Stimulated activated CD4-positive, alpha-beta T cell treated with anti-CD3 and anti-CD28 coated beads, TNF-alpha, amount 100 ng/mL, for 48 hours (primary cell): ENCODE data around the gene DUSP16.
A peak's percentile ranks its signal among the peaks of the same experiment; 100 is the strongest.
"Not testable (repeated sequence)": the region's sequence is repeated elsewhere in the genome, so short reads cannot be mapped to it uniquely, and the experiment has no call there.

ENCODE experiments used
- DNase-seq, 3 donors: peaks; one replicate each; pipeline ENCODE4 v3.0.0-alpha.2; 2020; ENCODE audit warnings: low read depth in 3 of 3

Gene DUSP16, protein sequence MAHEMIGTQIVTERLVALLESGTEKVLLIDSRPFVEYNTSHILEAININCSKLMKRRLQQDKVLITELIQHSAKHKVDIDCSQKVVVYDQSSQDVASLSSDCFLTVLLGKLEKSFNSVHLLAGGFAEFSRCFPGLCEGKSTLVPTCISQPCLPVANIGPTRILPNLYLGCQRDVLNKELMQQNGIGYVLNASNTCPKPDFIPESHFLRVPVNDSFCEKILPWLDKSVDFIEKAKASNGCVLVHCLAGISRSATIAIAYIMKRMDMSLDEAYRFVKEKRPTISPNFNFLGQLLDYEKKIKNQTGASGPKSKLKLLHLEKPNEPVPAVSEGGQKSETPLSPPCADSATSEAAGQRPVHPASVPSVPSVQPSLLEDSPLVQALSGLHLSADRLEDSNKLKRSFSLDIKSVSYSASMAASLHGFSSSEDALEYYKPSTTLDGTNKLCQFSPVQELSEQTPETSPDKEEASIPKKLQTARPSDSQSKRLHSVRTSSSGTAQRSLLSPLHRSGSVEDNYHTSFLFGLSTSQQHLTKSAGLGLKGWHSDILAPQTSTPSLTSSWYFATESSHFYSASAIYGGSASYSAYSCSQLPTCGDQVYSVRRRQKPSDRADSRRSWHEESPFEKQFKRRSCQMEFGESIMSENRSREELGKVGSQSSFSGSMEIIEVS

DNA sequence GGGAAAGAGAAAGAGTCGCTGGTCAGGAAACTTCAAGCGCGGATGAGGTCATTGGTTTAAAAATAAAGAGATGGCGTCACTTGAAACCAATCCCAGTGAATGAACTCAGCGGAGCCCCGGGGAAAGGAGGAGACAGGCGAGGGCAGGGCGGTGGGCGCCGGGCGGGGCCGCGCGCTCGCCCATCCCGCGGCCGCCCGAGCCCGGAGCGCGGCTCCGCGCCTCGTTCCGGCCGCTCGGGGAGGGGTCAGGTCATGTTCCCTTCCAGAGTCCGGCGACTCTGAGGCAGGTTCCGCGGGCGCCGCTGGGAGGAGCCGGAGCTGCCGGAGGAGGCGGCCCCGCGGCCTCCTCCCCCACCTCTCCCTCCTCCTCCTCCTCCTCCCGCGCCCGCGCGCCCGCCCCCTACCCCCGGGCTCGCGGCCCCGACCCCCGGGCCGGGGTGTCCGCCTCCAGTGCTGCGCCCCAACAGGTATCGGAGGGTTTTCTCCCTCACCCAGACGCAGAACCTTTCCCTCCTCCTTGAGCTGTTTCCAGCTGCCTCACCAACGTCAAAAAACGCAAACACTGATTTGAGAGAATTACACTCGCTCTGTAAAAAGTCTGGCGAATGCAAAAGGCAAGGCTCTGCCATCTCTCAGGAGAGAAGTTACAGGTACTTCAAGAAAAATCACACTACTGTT is at the start of gene DUSP16:
Gene DUSP16, minus strand, starts transcription at position 279 of the 677 bp plus-strand sequence. CDS start 41,765 bp downstream, outside the sequence.
- DNase-seq = peak in 2 of 3 donors; percentile 51 to 60

DNA sequence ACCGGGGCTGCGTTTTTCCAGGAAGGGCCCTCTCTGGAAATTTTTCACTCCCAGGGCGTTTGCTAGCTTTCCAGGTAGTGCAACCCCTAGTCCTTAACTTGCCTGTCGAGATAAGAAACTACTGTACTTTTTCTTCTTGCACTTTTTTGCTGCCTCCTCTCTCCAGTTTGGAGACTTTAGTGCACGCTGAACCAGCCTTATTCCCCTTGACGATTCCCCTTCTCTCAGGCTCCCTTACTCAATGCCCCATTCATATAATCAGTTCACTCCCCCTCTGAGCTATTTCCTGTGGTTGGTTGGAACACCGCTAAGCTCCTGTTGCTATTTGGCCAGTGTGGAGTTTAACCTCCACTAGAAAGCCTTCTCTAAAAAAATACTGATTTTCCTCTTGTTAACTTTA is 49.7 kb upstream of the DUSP16 start:
- DNase-seq = no peak

DNA sequence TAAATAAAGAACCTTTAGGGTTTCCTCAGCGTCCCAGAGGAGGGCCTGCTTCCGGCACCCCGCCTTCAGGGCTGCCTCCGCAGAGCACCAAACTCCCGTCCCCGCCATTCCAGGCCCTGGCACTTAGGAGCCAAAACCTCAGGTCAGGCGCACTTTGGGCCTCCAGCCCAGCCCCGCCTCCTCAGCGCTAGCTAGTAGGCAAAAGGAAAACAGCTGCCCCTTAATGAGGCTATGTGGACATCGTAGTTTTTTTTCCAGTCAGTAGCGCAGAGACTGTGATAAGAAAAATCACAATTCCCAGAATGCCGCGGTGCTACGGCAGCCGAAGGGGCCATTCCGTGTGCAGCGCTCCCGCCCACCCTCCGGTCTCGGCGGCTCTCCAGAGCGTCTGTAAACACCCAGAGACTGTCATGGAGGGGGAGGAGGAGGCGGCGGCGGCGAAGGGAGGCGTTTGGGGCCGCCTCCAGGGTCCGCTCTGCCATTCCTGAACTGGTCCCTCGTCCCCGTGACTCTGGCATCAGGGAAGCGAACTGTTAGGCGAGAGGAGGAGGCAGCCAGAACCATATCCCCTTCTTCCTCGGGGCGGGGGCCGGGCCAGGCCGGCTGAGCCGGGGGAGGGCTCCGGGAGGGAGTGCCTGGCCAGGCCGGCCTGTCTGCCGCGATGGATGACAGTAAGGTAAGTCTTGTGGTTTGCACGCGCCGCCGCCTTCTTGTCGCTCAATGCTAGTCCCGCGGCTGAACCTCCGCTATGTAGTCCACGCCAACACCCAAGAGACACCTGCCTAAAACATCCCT is 49.0 kb upstream of the DUSP16 start, which contains the start of gene CREBL2:
Gene CREBL2, plus strand, starts transcription at position 365 of the 795 bp plus-strand sequence. Its CDS starts 297 bp downstream, at position 662.
- peak; percentile 69 to 80 (median 71) for DNase-seq

DNA sequence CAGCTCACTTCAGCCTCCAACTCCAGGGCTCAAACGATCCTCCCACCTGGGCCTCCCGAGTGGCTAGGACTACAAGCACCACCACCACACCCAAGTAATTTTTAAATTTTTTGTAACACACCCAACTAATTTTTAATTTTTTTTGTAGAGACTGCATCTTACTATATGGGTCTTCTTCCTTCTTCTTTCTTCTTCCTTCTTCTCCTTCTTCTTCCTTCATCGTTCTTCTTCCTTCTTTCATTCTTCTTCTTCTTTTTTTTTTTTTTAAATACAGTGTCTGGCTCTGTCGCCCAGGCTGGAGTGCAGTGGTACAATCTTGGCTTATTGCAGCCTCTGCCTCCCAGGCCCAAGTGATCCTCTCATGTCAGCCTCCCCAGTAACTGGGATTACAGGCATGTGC is 48.0 kb upstream of the DUSP16 start:
- DNase-seq = no peak

DNA sequence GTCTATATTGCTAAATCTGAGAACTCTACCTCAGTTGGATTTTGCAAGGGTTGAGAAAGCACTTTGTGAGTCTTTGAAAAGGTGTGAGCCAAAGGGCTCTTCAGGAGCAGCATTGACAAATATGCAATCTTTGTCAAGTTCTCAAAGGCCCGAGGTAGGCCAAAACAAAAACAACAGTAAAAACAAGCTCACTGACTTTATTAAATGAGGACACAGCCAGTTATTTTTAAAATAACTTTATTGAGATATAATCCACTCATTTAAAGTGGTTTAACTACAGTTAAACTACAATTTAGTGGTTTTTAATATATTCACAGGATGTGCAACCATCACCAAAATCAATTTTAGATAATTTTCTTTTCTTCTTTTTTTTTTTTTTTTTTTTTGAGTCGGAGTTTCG is 47.0 kb upstream of the DUSP16 start:
- no peak for DNase-seq

DNA sequence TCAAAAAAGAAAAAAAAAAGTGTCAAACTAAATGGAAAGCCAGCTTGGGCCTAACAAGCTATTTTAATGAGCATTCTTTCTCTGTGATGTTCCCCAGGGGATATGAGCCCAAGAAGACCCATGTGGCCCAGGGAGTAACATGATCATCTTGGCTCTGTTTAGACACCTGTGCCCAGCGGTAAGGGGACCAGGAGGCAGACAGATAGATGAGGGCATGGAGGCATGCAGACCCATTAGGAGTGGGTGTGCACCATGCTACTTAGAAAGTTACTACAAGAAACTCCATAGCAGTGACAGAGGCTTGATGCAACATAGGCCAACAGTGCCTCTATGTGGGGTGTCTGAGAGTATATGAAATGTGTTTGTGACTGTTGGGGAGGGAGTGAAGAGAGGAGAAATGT is 45.9 kb upstream of the DUSP16 start:
- no peak for DNase-seq

DNA sequence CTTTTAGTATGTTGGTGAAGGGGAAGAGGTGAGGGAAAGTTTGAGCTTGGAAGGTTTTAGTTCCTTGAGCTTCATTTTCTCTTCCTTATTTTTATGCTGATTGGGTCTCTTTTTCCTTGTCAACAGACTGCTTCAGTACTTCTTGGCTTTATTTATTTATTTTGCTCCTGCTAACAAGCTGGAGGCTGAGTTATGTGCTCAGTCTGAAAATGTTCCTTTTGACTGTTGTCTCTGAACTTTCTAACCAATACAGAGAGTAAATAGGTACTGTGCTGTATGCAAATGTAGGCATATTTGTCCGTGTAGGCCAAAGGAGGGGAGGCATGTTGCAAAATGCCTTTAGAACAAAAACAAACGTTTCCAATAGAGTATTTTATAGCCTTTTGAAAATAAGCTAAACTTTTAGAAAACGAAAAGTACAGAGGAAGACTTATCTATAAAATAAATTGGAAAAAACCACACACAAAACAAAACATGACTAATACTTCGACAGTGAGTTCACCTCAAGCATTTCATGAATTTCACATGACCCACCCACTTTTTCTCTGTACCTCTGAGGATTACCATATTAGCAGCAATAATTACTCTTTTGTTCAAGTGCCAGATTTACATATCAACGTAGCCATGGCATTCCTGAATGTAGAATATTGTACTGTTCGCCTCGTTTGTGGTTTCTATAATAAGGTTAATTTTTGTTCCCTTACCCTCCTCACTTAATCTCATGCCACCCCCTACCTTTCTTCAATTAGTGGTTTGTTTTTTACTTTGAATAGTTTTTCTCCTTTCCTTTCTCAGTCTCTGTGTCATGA is 44.3 kb upstream of the DUSP16 start:
- DNase-seq = no peak

DNA sequence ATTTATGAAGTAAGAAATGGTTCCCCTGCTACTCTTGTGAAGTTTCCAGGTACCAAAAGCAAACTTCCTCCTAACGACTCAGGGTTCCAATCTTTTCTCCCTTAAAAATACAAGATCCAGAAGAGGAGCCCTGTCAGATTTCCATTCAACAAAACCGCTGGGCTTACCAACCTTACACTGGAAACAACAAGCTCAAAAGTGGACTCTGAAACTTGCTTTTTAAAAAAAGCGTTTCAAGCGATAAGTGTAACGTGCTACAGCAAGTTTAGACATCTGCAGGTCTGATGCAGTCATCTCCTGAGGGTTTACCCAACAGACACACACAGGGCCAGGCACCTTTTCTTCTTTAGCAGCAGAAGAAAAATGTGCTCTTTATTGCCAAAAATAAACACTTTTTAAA is 42.1 kb upstream of the DUSP16 start:
- DNase-seq = no peak

DNA sequence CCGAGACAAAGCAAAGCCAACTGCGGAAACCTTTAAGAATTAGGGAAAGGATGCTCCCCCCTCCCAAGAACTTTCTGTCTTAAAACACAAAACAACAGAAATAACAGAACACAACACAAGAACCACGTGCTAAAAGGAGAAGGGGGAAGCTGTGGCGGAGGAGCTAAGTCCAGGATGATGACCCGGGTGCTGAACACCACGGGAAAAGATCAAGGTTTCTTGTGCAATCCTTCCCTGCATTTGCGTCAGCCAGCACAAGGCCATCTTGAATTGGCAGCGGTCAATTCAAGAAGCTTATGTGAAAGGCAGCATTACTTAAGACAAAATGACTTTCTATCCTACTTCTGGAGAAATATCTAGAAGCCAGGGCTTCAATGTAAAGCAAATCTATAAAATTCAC is 38.0 kb upstream of the DUSP16 start:
- DNase-seq = no peak

DNA sequence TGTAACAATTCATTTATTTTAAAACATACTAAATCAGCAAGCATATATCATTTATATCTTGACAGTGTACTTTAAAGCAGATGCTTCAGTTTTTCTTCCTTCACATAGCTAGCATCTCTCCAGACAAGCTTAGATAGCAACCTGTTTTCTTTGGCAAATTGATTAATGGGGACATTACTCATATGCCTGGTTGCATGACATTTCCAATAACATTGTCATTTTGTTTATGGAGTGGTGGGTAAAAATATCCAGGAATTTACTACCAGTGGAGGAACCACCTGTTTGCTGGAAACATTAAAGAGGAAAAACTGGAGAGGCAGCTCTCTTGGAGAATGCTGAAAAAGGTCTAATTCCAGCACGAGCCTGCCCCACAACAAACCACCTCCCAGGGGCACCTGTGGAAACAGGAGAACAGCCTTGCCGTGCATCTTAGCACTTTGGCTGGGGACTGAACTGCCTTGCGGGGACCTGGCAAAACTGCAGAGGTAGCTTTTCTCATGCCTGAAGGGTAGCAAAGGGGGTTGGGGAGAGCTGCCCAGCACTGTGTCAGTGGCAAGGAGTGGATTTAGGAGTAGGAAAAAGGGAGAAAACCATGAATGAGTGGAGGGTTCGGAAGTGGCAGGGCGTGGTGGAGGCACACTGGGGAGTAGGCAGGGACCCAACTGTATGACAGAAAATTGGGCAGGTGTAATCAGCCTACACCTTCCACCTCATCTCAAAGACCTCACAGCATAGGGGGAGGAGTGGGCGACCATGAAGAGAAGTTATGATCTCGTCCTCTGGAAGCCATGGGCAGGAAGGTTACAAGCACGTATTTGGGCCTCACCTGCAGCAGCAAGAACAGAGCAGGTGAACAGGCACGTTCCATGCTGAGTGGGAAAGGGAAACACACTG is 37.3 kb upstream of the DUSP16 start:
- no peak for DNase-seq

DNA sequence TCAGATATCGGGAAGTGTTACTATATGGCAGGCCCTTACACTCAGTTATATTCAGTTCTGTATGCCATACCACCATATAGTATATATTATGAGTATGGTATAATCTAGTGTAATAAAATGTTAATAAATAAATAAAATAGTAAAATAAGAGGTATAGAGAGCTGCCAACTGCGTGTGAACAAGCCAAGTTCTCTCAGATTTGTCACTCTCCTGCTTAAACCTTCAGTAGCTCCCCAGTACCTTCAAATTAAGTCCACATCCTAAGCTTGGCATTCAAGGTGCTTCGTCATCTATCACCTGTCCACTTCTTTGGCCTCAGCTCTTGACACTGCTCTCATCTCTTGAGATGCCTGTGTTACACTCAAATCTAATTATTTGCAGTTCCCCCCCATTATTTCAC is 36.2 kb upstream of the DUSP16 start:
- no peak for DNase-seq

DNA sequence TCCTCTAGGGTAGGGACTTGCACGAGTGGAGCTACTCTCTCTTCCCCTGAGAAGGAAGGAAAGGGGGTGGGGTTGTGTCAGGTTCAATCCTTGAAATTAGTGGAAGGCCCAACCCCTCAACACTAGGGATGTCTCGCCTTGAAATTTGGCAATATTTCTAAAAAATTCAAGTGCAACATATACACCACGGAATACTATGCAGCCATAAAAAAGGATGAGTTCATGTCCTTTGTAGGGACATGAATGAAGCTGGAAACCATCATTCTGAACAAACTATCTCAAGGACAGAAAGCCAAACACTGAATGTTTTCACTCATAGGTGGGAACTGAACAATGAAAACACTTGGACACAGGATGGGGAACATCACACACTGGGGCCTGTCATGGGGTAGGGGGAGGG is 33.9 kb upstream of the DUSP16 start:
- DNase-seq = not testable (repeated sequence)

DNA sequence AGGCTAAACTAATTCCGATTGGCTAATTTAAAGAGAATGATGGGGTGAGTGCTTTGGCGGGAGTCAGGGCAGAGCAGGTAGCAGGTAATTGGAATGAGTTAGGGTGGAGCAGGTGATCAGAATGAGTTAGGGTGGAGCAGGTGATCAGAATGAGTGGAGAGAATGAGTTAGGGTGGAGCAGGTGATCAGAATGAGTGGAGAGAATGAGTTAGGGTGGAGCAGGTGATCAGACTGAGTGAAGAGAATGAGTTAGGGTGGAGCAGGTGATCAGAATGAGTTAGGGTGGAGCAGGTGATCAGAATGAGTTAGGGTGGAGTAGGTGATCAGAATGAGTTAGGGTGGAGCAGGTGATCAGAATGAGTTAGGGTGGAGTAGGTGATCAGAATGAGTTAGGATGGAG is 33.3 kb upstream of the DUSP16 start:
- not testable (repeated sequence) for DNase-seq

DNA sequence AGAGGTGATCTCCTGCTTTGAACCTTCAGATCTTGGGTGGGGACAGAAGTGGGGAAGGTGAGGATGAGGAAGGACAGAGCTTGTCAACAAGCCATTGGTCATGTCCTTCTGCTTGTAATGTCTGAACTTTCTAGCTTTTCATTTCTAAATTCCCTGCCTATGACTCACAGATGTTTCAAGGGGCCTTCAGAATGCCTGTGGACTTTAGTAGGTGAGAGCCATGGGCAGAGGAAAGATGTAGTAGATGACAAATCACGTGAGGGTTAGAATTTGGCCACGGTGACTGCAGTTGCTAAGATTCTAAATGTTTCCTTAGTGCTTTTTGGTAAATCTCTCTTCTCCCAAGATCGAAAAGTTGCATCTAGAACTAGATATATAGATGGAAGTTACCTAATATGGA is 30.3 kb upstream of the DUSP16 start:
- DNase-seq = no peak

DNA sequence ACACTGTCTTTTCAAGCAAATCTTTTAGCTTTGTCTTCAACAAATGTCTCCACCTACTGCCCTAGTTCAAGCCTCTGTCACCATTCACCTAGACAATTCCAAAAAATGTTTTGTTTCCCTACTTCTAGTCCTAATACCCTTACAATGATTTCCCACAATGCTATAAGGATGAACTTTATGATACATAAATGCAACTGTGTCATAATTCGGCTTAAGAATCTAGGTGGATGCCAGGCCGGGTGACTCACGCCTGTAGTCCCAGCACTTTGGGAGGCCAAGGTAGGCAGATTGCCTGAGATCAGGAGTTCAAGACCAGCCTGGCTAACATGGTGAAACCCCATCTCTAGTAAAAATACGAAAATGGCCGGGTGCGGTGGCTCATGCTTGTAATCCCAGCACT is 28.3 kb upstream of the DUSP16 start:
- no peak for DNase-seq

DNA sequence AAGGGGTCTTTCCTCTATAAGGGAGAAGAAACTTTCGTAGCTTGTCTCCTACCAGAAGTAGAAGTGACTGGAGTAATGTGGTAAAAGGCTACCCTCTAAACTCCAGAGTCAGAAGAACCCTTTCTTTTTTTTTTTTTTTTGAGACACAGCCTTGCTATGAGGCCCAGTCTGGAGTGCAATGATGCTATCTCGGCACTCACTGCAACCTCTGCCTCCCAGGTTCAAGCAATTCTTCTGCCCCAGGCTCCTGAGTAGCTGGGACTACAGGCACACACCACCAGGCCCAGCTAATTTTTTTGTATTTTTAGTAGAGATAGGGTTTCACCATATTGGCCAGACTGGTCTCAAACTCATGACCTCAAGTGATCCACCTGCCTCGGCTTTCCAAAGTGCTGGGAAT is 25.8 kb upstream of the DUSP16 start:
- not testable (repeated sequence) for DNase-seq

DNA sequence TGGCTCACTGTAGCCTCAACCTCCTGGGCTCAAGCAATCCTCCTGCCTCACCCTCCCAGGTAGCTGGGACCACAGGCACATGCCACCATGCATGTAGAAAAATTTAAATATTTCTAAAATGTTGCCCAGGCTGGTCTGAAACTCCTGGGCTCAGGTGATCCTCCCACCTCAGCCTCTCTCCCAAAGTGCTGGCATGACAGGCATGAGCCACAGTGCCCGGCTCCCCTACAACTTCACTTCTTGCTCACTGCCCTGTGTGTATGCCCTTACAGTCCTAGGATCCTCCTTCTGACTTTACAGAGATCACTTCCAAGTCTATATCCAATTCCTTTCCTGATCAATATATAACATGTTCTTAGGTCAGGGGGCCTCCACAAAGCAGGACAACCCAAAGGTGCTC is 25.2 kb upstream of the DUSP16 start:
- DNase-seq = no peak

DNA sequence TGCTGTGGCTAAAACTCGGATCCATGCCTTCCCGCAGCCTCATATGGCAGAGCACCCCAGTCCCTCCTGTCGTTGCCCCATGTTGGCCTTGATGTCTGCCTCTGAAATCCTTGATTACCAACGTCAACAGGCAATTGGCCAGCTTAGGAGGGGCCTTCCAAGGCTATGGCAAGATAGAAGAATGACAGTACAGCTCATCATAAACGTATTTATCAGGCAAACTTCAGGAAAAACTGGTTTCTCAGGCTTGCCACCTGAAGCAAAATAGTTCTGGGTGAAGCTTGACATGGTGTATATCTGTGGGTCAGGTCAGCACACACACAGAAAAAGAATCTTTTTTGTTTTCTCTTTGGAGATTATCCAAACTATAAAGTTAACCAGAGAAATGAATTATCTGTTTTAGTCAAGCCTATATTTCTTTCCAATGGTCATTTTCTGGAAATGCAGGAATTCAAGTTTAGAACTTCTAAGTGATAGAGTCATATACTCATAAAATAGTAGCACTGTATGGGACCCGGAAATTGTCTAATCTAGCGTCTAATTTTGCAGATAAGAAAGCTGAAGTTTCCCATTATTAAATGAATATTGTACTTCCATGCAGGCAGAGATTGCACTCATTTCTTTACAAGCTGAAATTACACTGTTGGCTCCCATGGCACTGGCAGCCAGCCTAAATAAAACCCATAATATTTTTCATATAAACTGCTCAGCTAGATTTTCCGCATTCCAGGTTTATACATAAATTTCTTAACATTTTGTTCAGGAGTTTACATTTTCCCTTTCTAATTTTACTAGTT is 24.4 kb upstream of the DUSP16 start:
- no peak for DNase-seq
